HG03558 (cell line): Measurements from ENCODE around the gene MAP2K2.

Source experiments
- ATAC-seq: cut with Tn5 transposase; IDR thresholded peaks from one replicate; pipeline ENCODE4 v1.9.1; 2021; ENCODE audit warnings: moderate number of reproducible peaks; ENCODE audit not compliant: unreplicated experiment; ENCODE audit errors: extremely low read depth

Gene MAP2K2

DNA sequence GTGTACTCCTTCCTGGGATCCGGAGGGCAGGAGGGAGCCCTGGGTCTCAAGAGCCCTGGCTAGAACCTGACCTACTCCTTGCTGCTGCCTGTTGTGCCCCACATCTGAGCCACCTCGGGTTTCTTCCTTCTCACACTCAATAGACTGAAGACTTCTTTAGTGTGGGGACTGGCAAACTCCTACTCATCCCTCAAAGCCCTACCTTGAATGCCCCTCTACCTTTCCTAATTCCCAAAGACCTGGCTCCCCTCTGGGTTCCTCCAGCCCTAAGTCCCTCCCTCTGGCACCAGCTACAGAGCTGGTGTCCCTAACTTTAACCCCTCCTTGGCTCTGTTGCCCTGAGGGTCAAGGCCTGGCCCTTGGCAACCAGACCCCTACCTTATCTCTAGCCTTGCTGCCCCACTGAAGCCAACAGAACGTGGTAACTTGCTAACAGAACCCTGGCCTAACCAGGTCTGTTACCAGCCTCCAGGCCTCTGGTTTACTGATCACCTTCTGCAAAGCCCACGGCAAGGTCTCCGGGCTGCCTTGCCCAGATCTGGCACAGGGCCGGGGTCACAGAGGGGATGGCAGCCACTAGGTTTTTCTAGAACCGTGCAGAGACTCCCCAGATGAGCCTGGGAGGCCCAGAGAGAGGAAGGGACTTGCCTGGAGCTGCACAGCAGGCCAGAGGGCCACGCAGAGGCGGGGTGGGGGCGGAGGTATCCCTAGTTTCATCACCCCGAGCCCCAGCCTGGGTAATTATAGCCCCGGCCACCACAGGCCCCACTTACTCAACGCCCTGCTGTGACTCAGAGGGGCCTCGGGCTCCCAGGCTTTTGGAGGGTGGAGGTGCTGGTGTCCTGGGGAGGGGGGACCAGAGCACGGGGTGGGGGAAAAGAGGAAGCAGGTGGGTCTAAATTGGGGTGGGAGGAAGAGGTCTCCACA is 72.5 kb downstream of the MAP2K2 start:
- ATAC-seq = no peak

DNA sequence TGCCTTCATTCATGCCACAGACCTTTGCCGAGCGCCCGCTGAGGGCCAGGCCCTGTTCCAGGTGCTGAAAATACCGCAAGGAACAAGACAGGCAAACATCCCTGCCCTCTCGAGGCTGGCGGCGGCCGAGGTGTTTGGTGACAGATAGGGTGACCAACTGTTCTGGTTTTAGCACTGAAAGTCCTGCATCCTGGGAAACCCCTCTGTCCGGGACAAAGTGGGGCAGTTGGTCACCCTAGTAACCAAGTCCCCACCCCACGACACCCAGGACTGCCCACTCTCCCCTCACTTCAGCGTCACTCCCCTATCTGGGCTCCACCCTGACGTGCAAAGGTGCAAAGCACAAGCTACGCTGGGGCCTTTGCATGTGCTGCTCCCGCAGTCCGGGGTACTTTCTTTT is 74.5 kb downstream of the MAP2K2 start:
- ATAC-seq = no peak

DNA sequence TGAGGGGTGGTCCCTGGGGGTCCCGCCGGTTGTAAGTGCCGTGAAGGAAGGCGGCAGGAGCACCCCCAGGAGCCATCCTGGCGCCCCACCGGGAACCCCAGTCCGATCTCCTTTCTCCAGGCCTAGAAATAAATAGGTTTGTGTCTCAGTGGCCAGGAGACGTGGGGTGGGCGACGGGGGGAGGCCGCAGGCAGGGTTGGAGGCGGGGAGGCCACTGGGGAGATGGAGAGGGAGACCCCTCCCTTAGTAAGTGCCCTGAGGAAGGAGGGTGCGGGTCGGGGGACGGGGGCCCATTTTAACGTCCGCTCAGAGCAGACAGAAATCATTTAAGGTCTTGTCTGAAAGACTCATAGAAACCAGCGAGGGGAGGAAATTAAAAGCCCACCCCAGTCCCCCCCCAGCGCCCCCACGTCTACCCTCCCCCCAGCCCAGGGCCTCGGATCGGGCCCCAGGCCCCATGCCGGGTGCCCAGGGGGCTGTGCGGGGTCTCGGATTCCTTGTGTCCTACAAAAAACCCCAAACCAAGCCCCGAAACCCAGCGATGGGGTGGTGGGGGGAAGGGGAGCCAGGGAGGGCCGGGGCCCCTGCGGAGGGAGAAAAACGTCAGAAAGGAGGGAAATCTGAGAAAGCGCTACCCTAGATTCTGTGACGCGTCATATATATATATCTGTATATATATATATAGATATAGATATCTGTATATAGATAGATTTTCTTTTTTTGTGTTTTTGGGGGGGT is 76.8 kb downstream of the MAP2K2 start:
- no peak for ATAC-seq

DNA sequence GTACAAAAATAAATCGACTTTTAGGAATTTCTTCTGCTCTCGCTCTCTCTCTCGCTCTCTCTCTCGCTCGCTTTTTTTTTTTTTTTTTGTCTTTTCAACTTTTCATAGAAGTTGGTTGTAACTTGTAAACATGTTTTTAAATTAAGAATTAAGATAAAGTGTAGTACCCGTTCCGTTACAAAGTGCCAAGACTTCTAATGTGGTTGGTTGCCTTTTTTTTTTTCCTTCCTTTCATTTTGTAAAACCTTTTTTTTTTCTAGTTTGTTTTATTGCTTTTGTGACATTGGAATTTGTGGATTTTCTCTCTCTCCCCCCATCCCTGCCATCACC is 77.6 kb downstream of the MAP2K2 start:
- no peak for ATAC-seq

DNA sequence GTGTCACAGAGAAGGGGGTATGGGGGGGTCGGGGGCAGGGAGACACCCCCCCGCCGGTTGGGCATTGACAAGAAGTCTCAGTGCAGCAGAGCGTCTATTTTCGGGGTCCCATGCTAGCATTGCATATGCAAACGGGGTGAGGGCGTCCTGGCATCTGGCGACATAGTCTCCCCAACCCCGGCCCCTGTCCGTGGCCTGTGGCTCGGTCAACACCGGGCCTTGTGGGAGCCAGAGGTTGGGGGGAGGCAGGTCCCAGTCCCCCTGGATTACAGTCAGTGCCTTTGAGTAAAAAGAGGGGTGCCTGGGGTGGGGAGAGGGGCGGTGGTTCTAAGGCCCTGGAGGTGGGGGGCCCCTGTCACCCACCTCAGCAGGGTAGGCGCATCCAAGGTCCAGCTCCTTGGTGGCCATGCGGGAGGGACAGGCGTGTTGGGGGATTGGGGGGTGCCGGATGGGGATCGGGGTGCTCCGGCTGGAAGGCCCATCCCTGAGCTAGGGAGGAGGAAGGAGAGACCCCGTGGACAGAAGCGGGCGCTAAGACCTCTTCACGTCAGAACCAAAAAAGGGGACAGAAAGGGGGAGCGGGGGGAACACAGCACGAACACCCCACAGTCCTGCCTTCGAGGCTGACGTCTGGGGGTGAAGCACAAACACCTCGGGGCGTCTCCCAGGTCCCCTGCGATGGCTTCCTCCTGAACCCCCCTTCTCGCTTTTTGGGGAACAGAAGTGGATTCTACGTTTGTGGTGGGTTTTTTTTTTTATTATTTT is 78.1 kb downstream of the MAP2K2 start:
- no peak for ATAC-seq

DNA sequence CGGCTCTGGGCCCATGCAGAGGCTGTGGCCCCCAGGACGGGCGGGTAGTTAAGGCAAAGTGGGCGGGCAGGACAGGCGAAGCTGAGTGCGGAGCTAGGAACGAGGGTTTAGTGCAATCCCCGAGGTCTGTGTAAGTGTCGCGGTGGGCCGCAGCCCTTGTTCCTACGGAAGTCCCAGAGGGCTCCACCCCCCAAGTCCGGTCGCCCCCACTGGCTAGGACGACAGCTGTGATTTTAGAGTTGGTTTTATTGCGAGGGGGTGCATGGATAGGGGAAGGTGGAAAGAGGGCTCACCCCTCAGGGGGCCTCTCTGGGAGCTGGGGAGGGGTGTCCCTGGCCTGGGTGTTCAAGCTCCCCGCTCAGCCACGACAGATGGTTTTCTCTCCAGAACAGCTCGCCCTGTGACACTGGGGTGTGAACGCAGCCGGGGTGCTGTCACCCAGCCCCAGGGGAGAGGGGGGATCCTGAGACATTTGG is 78.9 kb downstream of the MAP2K2 start:
- ATAC-seq = no peak

DNA sequence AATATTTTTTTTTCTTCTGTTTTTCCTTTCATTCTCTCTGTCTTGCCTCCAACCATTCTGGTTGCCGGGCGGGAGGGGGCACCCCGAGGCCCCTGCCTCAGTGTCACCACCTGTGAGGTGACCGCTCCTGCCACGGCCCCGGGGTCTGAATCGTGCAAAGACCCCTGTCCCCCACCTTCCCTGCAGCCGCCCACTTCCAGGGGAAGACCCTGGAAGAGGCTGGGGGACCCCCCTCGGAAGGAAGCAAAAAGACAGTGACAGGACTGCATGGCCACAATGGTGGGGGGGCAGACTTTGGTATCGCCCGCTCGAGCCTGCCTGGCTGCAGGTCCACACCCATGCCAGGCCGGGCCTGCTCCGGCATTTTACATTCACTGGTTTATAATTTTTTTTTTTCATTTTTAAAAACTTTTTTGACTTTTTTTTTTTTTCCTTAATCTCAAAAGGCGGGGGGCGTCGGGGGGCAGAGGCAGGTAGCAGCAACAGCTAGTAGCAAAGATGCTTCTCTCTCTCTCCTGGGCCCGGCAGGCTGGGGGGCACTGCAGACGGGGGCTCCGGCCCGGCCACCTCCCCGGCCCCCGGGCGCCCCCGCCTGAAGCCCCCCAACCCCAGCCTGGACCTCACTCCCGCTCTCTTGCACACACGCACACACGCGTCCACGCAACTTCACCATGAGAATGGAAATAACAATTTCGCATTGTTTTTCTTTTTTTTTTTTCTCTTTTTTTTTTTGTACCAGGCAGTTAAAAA is 79.8 kb downstream of the MAP2K2 start:
- ATAC-seq = no peak

DNA sequence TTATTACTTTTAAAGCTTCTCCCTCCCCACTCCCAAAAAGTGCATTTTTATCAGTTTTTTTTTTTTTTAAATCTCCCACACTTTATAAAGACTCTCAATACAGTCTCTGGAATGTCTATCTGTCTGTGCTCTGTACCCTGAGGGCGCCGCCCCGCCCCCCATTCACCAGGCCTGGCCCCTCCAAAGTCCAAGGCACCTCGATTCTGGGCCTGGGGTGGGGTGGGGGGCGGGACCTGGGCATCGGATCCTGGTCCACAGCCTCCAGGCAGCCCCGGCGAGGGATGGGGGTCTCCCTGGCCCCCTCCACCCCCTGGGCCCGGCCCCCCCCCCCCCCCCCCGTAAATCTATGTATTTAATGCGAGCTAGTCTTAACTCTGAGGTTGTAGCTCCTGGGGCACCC is 80.5 kb downstream of the MAP2K2 start:
- ATAC-seq = no peak

DNA sequence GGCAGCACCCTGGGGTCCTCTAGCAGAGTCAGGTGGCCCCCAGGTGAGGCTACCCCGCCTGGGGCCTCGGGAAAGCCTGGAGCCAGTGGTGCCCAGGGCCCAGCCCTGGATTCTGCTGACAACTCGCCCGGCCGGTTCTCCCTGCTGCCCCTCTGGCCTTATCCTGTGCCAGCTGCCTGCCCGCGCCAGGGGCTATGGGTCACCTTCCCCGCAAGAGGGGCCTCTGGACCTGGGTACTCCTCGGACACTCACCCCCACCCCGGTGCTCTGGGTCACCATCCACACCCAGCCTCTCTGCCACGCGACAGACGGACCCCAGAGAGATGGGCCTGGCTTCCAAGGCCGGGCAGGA is 81.2 kb downstream of the MAP2K2 start:
- ATAC-seq = no peak

DNA sequence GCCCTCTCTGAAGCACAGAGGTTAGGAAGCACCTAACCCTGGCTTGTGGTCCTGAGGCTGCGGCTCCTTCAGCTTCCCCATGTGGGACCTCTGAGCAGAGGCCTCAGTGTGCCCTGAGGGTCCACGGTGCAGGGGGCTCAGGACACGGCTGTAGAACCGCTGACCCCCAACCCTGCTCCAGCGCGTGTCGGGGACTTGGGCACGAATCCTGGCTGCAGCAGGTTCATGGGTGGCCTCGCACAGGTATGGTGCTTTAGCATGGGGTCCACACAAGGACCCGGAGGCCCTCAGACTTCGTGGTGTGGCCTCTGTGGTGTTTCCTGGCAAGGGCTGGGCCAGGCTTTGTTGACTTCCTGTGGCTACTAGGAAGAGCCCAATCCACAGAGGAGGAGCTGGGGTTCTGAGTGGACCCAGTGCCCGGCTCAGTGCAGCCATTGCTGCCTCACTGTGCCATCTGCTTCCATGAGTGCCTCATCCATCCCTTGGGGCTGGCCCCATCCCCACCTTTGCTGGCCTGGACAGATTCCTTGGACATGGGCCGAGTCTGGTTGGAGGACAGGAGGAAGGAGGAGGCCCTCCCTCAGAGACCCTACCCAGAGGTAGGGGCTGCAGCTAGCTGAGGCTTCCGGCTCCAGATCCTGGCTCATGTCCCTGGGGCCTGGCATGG is 81.7 kb downstream of the MAP2K2 start:
- ATAC-seq = no peak
